Transverse colon (tissue), 4 donors: ENCODE data around the gene ITGA3. TPM values are rescaled to one million over a fixed set of nuclear protein-coding genes. Genes with fewer than 3 reads are reported as not detected.

Source experiments
- DNase-seq: peaks from one replicate; pipeline ENCODE4 v3.0.0-alpha.2; 2019
- H3K27ac ChIP-seq, 4 donors: fragments of 200-600 bp; sonication (generic); 2 replicates each; pipeline ENCODE4 v1.5.1; 2016 to 2018; ENCODE audit warnings: inconsistent platforms in 4 of 4
- H3K27me3 ChIP-seq: fragments of 200-600 bp; sonication (generic); 2 replicates; pipeline ENCODE4 v1.5.1; 2017; ENCODE audit warnings: inconsistent platforms
- H3K36me3 ChIP-seq, 4 donors: fragments of 200-600 bp; sonication (generic); 2 replicates each; pipeline ENCODE4 v1.5.1; 2017 to 2019; ENCODE audit warnings: inconsistent platforms in 4 of 4
- H3K4me1 ChIP-seq, 4 donors: fragments of 200-600 bp; sonication (generic); 2 replicates each; pipeline ENCODE4 v1.5.1; 2017 to 2020; ENCODE audit warnings: inconsistent platforms in 4 of 4
- H3K4me3 ChIP-seq, 4 donors: fragments of 200-600 bp; sonication (generic); 1 replicate in 1 of 4; 2 replicates in 3 of 4; pipeline versions ENCODE4 v1.5.1 to v1.6.1; 2017 to 2019; ENCODE audit warnings: inconsistent platforms in 4 of 4
- H3K9me3 ChIP-seq, 2 donors: fragments of 200-600 bp; sonication (generic); 2 replicates each; pipeline ENCODE4 v1.5.1; 2017 to 2019; ENCODE audit warnings: inconsistent platforms in 2 of 2
- CTCF ChIP-seq, 5 experiments: fragments of 200-600 bp in 3 of 5; fragments of 450-650 bp in 2 of 5; sonication (generic) in 3 of 5; IDR thresholded peaks; 1 replicate in 2 of 5; 2 replicates in 3 of 5; pipeline ENCODE4 v1.5.1; 2016 to 2017; ENCODE audit warnings: antibody characterized with exemption in 5 of 5, inconsistent platforms in 3 of 5, mild to moderate bottlenecking in 2 of 5, moderate library complexity in 1 of 5
- EP300 ChIP-seq: sonication (generic); formaldehyde crosslinking; IDR thresholded peaks from one replicate; pipeline ENCODE4 v1.6.1; 2017; ENCODE audit warnings: antibody characterized with exemption, low read depth
- POLR2A ChIP-seq: fragments of 450-650 bp; IDR thresholded peaks from one replicate; pipeline ENCODE4 v1.6.1; 2016; ENCODE audit warnings: antibody characterized with exemption, mild to moderate bottlenecking, moderate library complexity
- POLR2AphosphoS5 ChIP-seq, 3 donors: sonication (generic); formaldehyde crosslinking; IDR thresholded peaks; one replicate each; pipeline ENCODE4 v1.6.1; 2016; ENCODE audit warnings: antibody characterized with exemption in 3 of 3
- WGBS, 2 donors: methylation state at CpG; one replicate each; pipeline ENCODE4 v1.1.5; 2018; ENCODE audit warnings: low coverage in 1 of 2; 5-methylcytosine and 5-hydroxymethylcytosine counted together
- in situ Hi-C, 4 donors: fragments of 200-750 bp; cut with MboI; loops; one replicate each; pipeline versions ENCODE4 v1.15.0 to v1.15.1; 2017; ENCODE audit warnings: low sequenced_read_pairs in 3 of 4, low pct_ligation_motif_present in 1 of 4, low pct_unique_long_range_greater_than_20kb in 1 of 4
- intact Hi-C: fragments of 100-400 bp; cut with DNase I; formaldehyde crosslinking; loops from one replicate; pipeline ENCODE4 v1.15.1; 2023; ENCODE audit warnings: low total_unique reads
- total RNA-seq, 4 donors: library from RNA; depleted of rRNA; stranded (reverse); fragments of >200 nt; gene quantifications; one replicate each; pipeline ENCODE4 v1.1.0, GENCODE V29; 2016

The ITGA3 gene
- total RNA-seq, 4 donors from 2014 or later = 147 to 294 (median 171) TPM

GRCh38 chr17:50133028-50133768 is 77.3 kb downstream of the ITGA3 start:
- no peak for DNase-seq
- intact Hi-C loops = no loop called here
- H3K4me1 ChIP-seq = peaks cover 10 to 38% (median 28%) of the 10 kb centered on the region in 4 donors
- TF ChIP-seq CTCF (IDR thresholded peaks at IDR 0.05) = no peak
- no peak for TF ChIP-seq POLR2AphosphoS5 (IDR thresholded peaks at IDR 0.05)
- TF ChIP-seq POLR2A = no peak
- TF ChIP-seq EP300 = no peak
- WGBS, 2 donors = 72% methylated on average over 7 of the region's 7 CpGs; no CpG with 5 or more reads in 1 of the 2 donors
- peaks cover 0 to 26% (median 3%) of the 10 kb centered on the region in 4 donors for H3K36me3 ChIP-seq
- peak overlapping the region; percentile 18 to 43 (median 27) for H3K27ac ChIP-seq
- in situ Hi-C loops = no loop called here
- H3K9me3 ChIP-seq = no peaks in the 10 kb centered on the region
- no peak overlapping the region for H3K4me3 ChIP-seq
- H3K27me3 ChIP-seq = peaks cover 24% of the 10 kb centered on the region

- Histone ChIP-seq H3K9me3 (no peaks in the 10 kb centered on the region), H3K36me3 (peaks cover 0 to 31% (median 6%) of the 10 kb centered on the region in 4 donors), H3K27me3 (peaks cover 23% of the 10 kb centered on the region), H3K4me3 (no peak overlapping the region), H3K4me1 (peaks cover 9 to 33% (median 25%) of the 10 kb centered on the region in 4 donors), H3K27ac (peak overlapping the region in 3 of 4 donors; percentile 18 to 32 (median 22))
- intact Hi-C loops = no loop called here
- in situ Hi-C loops = no loop called here
- TF ChIP-seq POLR2A (no peak), CTCF (IDR thresholded peaks at IDR 0.05) (no peak), EP300 (no peak), POLR2AphosphoS5 (IDR thresholded peaks at IDR 0.05) (no peak)
- WGBS, 2 donors = 50 to 67% methylated on average over 1 to 15 of the region's 16 CpGs
- no peak for DNase-seq
Observed at GRCh38 chr17:50133769-50134099, 77.8 kb downstream of the ITGA3 start.

- peaks cover 1 to 26% (median 18%) of the 10 kb centered on the region in 4 donors for H3K4me1 ChIP-seq
- TF ChIP-seq POLR2A (no peak), POLR2AphosphoS5 (IDR thresholded peaks at IDR 0.05) (no peak), CTCF (IDR thresholded peaks at IDR 0.05) (no peak), EP300 (no peak)
- no peaks in the 10 kb centered on the region for H3K9me3 ChIP-seq
- no peak overlapping the region for H3K4me3 ChIP-seq
- in situ Hi-C loops = no loop called here
- no peak overlapping the region for H3K27ac ChIP-seq
- intact Hi-C loops = no loop called here
- H3K27me3 ChIP-seq = peaks cover 16% of the 10 kb centered on the region
- 59 to 74% methylated on average over 3 to 16 of the region's 16 CpGs for WGBS, 2 donors
- no peak for DNase-seq
- peaks cover 0 to 39% (median 10%) of the 10 kb centered on the region in 4 donors for H3K36me3 ChIP-seq
Observed at GRCh38 chr17:50134206-50135110, 78.5 kb downstream of the ITGA3 start.
